DLD1 (cell line): ENCODE data around the gene DHFR2.
"Not testable (repeated sequence)": the region's sequence is repeated elsewhere in the genome, so short reads cannot be mapped to it uniquely, and the experiment has no call there.

ENCODE experiments used
- in situ Hi-C: cut with HindIII; loops from 2 replicates; pipeline ENCODE4 v1.10.0; 2017; ENCODE audit warnings: low sequenced_read_pairs

The DHFR2 gene

GRCh38 chr3:94062513-94063404 lies at the start of gene DHFR2, which contains the start of gene NSUN3:
Gene DHFR2 (minus strand): TSS chr3:94062916. CDS start chr3:94061511, 1,405 bp downstream.
Gene NSUN3 (plus strand): TSS chr3:94063061. CDS start chr3:94063127, 66 bp downstream.
- in situ Hi-C loops = no loop called here

GRCh38 chr3:94110854-94111253 lies 48.1 kb upstream of the DHFR2 start:
- in situ Hi-C loops = no loop called here

GRCh38 chr3:94110232-94110631 lies 47.5 kb upstream of the DHFR2 start:
- in situ Hi-C loops = not testable (repeated sequence)

GRCh38 chr3:94106268-94106667 lies 43.6 kb upstream of the DHFR2 start:
- in situ Hi-C loops = no loop called here

- in situ Hi-C loops = no loop called here
These were observed 39.1 kb upstream of the DHFR2 start for GRCh38 chr3:94101860-94102259.

GRCh38 chr3:94099311-94099710 lies 36.6 kb upstream of the DHFR2 start:
- in situ Hi-C loops = no loop called here

- in situ Hi-C loops = no loop called here
These were observed 35.7 kb upstream of the DHFR2 start for GRCh38 chr3:94098452-94098851.

GRCh38 chr3:94095111-94095510 lies 32.4 kb upstream of the DHFR2 start:
- in situ Hi-C loops = no loop called here

GRCh38 chr3:94093151-94093550 lies 30.4 kb upstream of the DHFR2 start:
- in situ Hi-C loops = no loop called here

- in situ Hi-C loops = no loop called here
These were observed 29.4 kb upstream of the DHFR2 start for GRCh38 chr3:94092086-94092485.

- in situ Hi-C loops = no loop called here
These were observed 26.4 kb upstream of the DHFR2 start for GRCh38 chr3:94089126-94089525.

- in situ Hi-C loops = no loop called here
These were observed 20.5 kb upstream of the DHFR2 start for GRCh38 chr3:94083261-94083660.

GRCh38 chr3:94082391-94082937 lies 19.7 kb upstream of the DHFR2 start:
- in situ Hi-C loops = no loop called here

GRCh38 chr3:94081884-94082283 lies 19.2 kb upstream of the DHFR2 start:
- in situ Hi-C loops = no loop called here

- in situ Hi-C loops = not testable (repeated sequence)
These were observed 17.8 kb upstream of the DHFR2 start for GRCh38 chr3:94080552-94080951.

GRCh38 chr3:94076055-94076454 lies 13.3 kb upstream of the DHFR2 start:
- in situ Hi-C loops = no loop called here

- in situ Hi-C loops = no loop called here
These were observed 9.1 kb upstream of the DHFR2 start for GRCh38 chr3:94071713-94072284.

GRCh38 chr3:94070341-94070911 lies 7.7 kb upstream of the DHFR2 start:
- in situ Hi-C loops = no loop called here

GRCh38 chr3:94069194-94069813 lies 6.6 kb upstream of the DHFR2 start:
- in situ Hi-C loops = no loop called here

- in situ Hi-C loops = no loop called here
These were observed 4.1 kb upstream of the DHFR2 start for GRCh38 chr3:94066506-94067500.
